ENCODE results near the gene STXBP2.

DNA sequence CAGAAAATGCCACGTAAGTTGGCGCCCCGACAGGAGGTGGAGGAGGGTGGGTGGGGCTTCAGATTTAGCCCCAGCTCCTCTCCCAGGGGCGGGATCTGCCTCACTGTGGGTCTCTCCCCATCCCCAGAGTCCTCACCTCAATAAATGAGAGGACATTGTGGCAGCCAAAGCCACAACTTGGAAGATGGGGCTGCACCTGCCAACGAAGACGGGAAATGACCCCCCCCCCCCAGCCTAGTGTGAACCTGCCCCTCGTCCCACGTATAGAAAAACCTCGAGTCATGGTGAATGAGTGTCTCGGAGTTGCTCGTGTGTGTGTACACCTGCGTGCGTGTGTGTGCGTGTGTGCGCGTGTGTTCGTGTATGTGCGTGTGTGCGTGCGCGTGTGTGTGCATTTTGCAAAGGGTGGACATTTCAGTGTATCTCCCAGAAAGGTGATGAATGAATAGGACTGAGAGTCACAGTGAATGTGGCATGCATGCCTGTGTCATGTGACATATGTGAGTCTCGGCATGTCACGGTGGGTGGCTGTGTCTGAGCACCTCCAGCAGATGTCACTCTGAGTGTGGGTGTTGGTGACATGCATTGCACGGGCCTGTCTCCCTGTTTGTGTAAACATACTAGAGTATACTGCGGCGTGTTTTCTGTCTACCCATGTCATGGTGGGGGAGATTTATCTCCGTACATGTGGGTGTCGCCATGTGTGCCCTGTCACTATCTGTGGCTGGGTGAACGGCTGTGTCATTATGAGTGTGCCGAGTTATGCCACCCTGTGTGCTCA, 42.3 kb downstream of the STXBP2 start:
- TF ChIP-seq POLR2AphosphoS5 (IDR thresholded peaks at IDR 0.05; ENCODE audit: low read depth, low read length) (no peak), TAF1 (IDR thresholded peaks at IDR 0.05; ENCODE audit: borderline replicate concordance, low read depth, low read length) (no peak), POLR2A (IDR thresholded peaks at IDR 0.05; ENCODE audit: low read depth, low read length) (no peak)
